ENCODE results near the gene DR1. TPM values are rescaled to one million over a fixed set of nuclear protein-coding genes. Genes with fewer than 3 reads are reported as not detected.

The DR1 gene
- total RNA-seq, 2 donors from 2014 or later: 48.7 to 64.6 TPM

- Histone ChIP-seq H3K4me1 (no peaks in the 10 kb centered on the region), H3K27me3 (no peaks in the 10 kb centered on the region), H3K9me3 (no peaks in the 10 kb centered on the region), H3K27ac (no peak overlapping the region), H3K36me3 (no peaks in the 10 kb centered on the region), H3K9ac (ENCODE audit: low read depth in 2 of 2, low read length in 2 of 2) (no peak overlapping the region), H3K4me3 (no peak overlapping the region)
- intact Hi-C loops (cut with DNase I): no loop called here
- no peak for DNase-seq
- no peak for TF ChIP-seq CTCF (IDR thresholded peaks at IDR 0.05)
Measured at GRCh38 chr1:93354749-93355148, 9.0 kb downstream of the DR1 start.

GRCh38 chr1:93357242-93357641 lies 11.5 kb downstream of the DR1 start:
- Histone ChIP-seq H3K27me3 (no peaks in the 10 kb centered on the region), H3K9ac (ENCODE audit: low read depth in 2 of 2, low read length in 2 of 2) (no peak overlapping the region), H3K4me3 (no peak overlapping the region), H3K36me3 (no peaks in the 10 kb centered on the region), H3K9me3 (no peaks in the 10 kb centered on the region), H3K27ac (no peak overlapping the region), H3K4me1 (no peaks in the 10 kb centered on the region)
- no peak for DNase-seq
- intact Hi-C loops (cut with DNase I): no loop called here
- no peak for TF ChIP-seq CTCF (IDR thresholded peaks at IDR 0.05)

- no peak for DNase-seq
- H3K9me3 ChIP-seq: no peaks in the 10 kb centered on the region
- no peak overlapping the region for H3K27ac ChIP-seq
- no peak for TF ChIP-seq CTCF (IDR thresholded peaks at IDR 0.05)
- intact Hi-C loops (cut with DNase I): no loop called here
- no peaks in the 10 kb centered on the region for H3K27me3 ChIP-seq
- no peaks in the 10 kb centered on the region for H3K36me3 ChIP-seq
- H3K4me1 ChIP-seq: no peaks in the 10 kb centered on the region
- H3K9ac ChIP-seq (ENCODE audit: low read depth in 2 of 2, low read length in 2 of 2): no peak overlapping the region
- no peak overlapping the region for H3K4me3 ChIP-seq
Measured at GRCh38 chr1:93358293-93358692, 12.6 kb downstream of the DR1 start.

- no peaks in the 10 kb centered on the region for H3K36me3 ChIP-seq
- H3K9me3 ChIP-seq: no peaks in the 10 kb centered on the region
- no peaks in the 10 kb centered on the region for H3K27me3 ChIP-seq
- no peak for DNase-seq
- no peaks in the 10 kb centered on the region for H3K4me1 ChIP-seq
- no peak overlapping the region for H3K27ac ChIP-seq
- no peak for TF ChIP-seq CTCF (IDR thresholded peaks at IDR 0.05)
- H3K4me3 ChIP-seq: no peak overlapping the region
- intact Hi-C loops (cut with DNase I): no loop called here
- H3K9ac ChIP-seq (ENCODE audit: low read depth in 2 of 2, low read length in 2 of 2): no peak overlapping the region
Measured at GRCh38 chr1:93360111-93360510, 14.4 kb downstream of the DR1 start.

- no peaks in the 10 kb centered on the region for H3K4me1 ChIP-seq
- H3K9ac ChIP-seq (ENCODE audit: low read depth in 2 of 2, low read length in 2 of 2): no peak overlapping the region
- DNase-seq: no peak
- H3K27me3 ChIP-seq: no peaks in the 10 kb centered on the region
- TF ChIP-seq CTCF (IDR thresholded peaks at IDR 0.05): no peak
- no peaks in the 10 kb centered on the region for H3K36me3 ChIP-seq
- H3K4me3 ChIP-seq: no peak overlapping the region
- intact Hi-C loops (cut with DNase I): no loop called here
- H3K9me3 ChIP-seq: no peaks in the 10 kb centered on the region
- H3K27ac ChIP-seq: no peak overlapping the region
Measured at GRCh38 chr1:93362237-93362636, 16.5 kb downstream of the DR1 start.

GRCh38 chr1:93365813-93366212 lies 20.1 kb downstream of the DR1 start:
- TF ChIP-seq CTCF (IDR thresholded peaks at IDR 0.05): no peak
- intact Hi-C loops (cut with DNase I): no loop called here

More at GRCh38 chr1:93365813-93366212, 20.1 kb downstream of the DR1 start:
- H3K27ac ChIP-seq: no peak overlapping the region
- no peaks in the 10 kb centered on the region for H3K27me3 ChIP-seq
- H3K36me3 ChIP-seq: no peaks in the 10 kb centered on the region
- H3K4me1 ChIP-seq: no peaks in the 10 kb centered on the region
- H3K9ac ChIP-seq (ENCODE audit: low read depth in 2 of 2, low read length in 2 of 2): no peak overlapping the region
- no peak overlapping the region for H3K4me3 ChIP-seq
- no peaks in the 10 kb centered on the region for H3K9me3 ChIP-seq
- no peak for DNase-seq

Measured in colonic mucosa (tissue), 4 donors.